Measurements from ENCODE around the gene RAMP2.

Gene RAMP2

GRCh38 chr17:42792545-42792944 lies 31.5 kb downstream of the RAMP2 start:
- no peak for DNase-seq (ENCODE audit: low read depth, low spot score)

- DNase-seq (ENCODE audit: low read depth, low spot score), result no peak
Observed at GRCh38 chr17:42795061-42795460, 34.0 kb downstream of the RAMP2 start.

- no peak for DNase-seq (ENCODE audit: low read depth, low spot score)
Observed at GRCh38 chr17:42795465-42795864, 34.4 kb downstream of the RAMP2 start.

GRCh38 chr17:42796066-42796758 lies 35.2 kb downstream of the RAMP2 start:
- no peak for DNase-seq (ENCODE audit: low read depth, low spot score)

- DNase-seq (ENCODE audit: low read depth, low spot score), result no peak
Observed at GRCh38 chr17:42797067-42798007, 36.3 kb downstream of the RAMP2 start.

GRCh38 chr17:42798011-42798382 lies 37.0 kb downstream of the RAMP2 start:
- no peak for DNase-seq (ENCODE audit: low read depth, low spot score)

GRCh38 chr17:42798383-42799380 lies 37.7 kb downstream of the RAMP2 start, which contains the start of the genes CNTD1 and COA3:
Gene CNTD1 (plus strand): TSS chr17:42798861. CDS start chr17:42799068, 207 bp downstream.
Gene COA3 (minus strand): TSS chr17:42798704. CDS start chr17:42798681, 23 bp downstream.
- DNase-seq (ENCODE audit: low read depth, low spot score), result peak; percentile 49

- peak; percentile 99 for DNase-seq (ENCODE audit: low read depth, low spot score)
Observed at GRCh38 chr17:42803074-42803883, 42.3 kb downstream of the RAMP2 start.

- no peak for DNase-seq (ENCODE audit: low read depth, low spot score)
Observed at GRCh38 chr17:42804918-42805367, 43.9 kb downstream of the RAMP2 start.

- no peak for DNase-seq (ENCODE audit: low read depth, low spot score)
Observed at GRCh38 chr17:42806249-42806648, 45.2 kb downstream of the RAMP2 start.

GRCh38 chr17:42809250-42809649 lies 48.2 kb downstream of the RAMP2 start:
- no peak for DNase-seq (ENCODE audit: low read depth, low spot score)

Measured in smooth muscle cell of the brain vasculature (primary cell).